Measurements from ENCODE around the gene OLFM1.
"Not testable (repeated sequence)": the region's sequence is repeated elsewhere in the genome, so short reads cannot be mapped to it uniquely, and the experiment has no call there.

Gene OLFM1

GRCh38 chr9:135105938-135106491, 18.5 kb downstream of the OLFM1 start:
- DNase-seq (ENCODE audit: low read depth in 2 of 2): no peak

GRCh38 chr9:135106551-135107270, 19.2 kb downstream of the OLFM1 start:
- no peak for DNase-seq (ENCODE audit: low read depth in 2 of 2)

- no peak for DNase-seq (ENCODE audit: low read depth in 2 of 2)
These were observed 20.2 kb downstream of the OLFM1 start for GRCh38 chr9:135107581-135108235.

- DNase-seq (ENCODE audit: low read depth in 2 of 2): no peak
These were observed 21.5 kb downstream of the OLFM1 start for GRCh38 chr9:135108831-135109510.

GRCh38 chr9:135109650-135110049, 22.2 kb downstream of the OLFM1 start:
- no peak for DNase-seq (ENCODE audit: low read depth in 2 of 2)

- no peak for DNase-seq (ENCODE audit: low read depth in 2 of 2)
These were observed 22.9 kb downstream of the OLFM1 start for GRCh38 chr9:135110416-135110815.

- not testable (repeated sequence) for DNase-seq (ENCODE audit: low read depth in 2 of 2)
These were observed 24.1 kb downstream of the OLFM1 start for GRCh38 chr9:135111600-135111999.

GRCh38 chr9:135116371-135116770, 28.9 kb downstream of the OLFM1 start:
- no peak for DNase-seq (ENCODE audit: low read depth in 2 of 2)

- no peak for DNase-seq (ENCODE audit: low read depth in 2 of 2)
These were observed 29.4 kb downstream of the OLFM1 start for GRCh38 chr9:135116881-135117280.

GRCh38 chr9:135117281-135117680, 29.8 kb downstream of the OLFM1 start:
- DNase-seq (ENCODE audit: low read depth in 2 of 2): no peak

- DNase-seq (ENCODE audit: low read depth in 2 of 2): no peak
These were observed 32.1 kb downstream of the OLFM1 start for GRCh38 chr9:135119496-135120064.

- DNase-seq (ENCODE audit: low read depth in 2 of 2): no peak
These were observed 32.8 kb downstream of the OLFM1 start for GRCh38 chr9:135120249-135120648.

- no peak for DNase-seq (ENCODE audit: low read depth in 2 of 2)
These were observed 34.8 kb downstream of the OLFM1 start for GRCh38 chr9:135122316-135122715.

GRCh38 chr9:135123126-135123772, 35.8 kb downstream of the OLFM1 start:
- DNase-seq (ENCODE audit: low read depth in 2 of 2): no peak

GRCh38 chr9:135123773-135124134, 36.3 kb downstream of the OLFM1 start:
- DNase-seq (ENCODE audit: low read depth in 2 of 2): no peak

- DNase-seq (ENCODE audit: low read depth in 2 of 2): no peak
These were observed 39.2 kb downstream of the OLFM1 start for GRCh38 chr9:135126451-135127187.

- DNase-seq (ENCODE audit: low read depth in 2 of 2): no peak
These were observed 40.5 kb downstream of the OLFM1 start for GRCh38 chr9:135127718-135128670.

- DNase-seq (ENCODE audit: low read depth in 2 of 2): no peak
These were observed 41.7 kb downstream of the OLFM1 start for GRCh38 chr9:135129137-135129695.

- DNase-seq (ENCODE audit: low read depth in 2 of 2): peak in 1 of 2 donors; percentile 18
These were observed 42.9 kb downstream of the OLFM1 start for GRCh38 chr9:135130207-135130976.
